GM12891 (cell line): Measurements from ENCODE around the gene KCNRG.

Experiments
- POLR2A ChIP-seq: IDR thresholded peaks from 2 replicates; pipeline ENCODE4 v1.6.1; 2011; ENCODE audit warnings: low read depth, low read length, control low read depth
- POLR2AphosphoS5 ChIP-seq: IDR thresholded peaks from 2 replicates; pipeline ENCODE4 v1.6.1; 2011; ENCODE audit warnings: low read depth, low read length, control low read depth
- TAF1 ChIP-seq: IDR thresholded peaks from 2 replicates; pipeline ENCODE4 v1.6.1; 2011; ENCODE audit warnings: low read depth, low read length, control low read depth

GRCh38 chr13:50053844-50054243, 38.6 kb downstream of the KCNRG start:
- TF ChIP-seq POLR2A (no peak), POLR2AphosphoS5 (no peak), TAF1 (no peak)
